Activated CD8-positive, alpha-beta memory T cell treated with anti-CD3 and anti-CD28 coated beads, Interleukin-2, amount 10 ng/mL, durations not matched to agents 7 days and 5 days (primary cell): Measurements from ENCODE around the gene PCYOX1L. TPM values are rescaled to one million over a fixed set of nuclear protein-coding genes. Genes with fewer than 3 reads are reported as not detected.
"Not testable (repeated sequence)": the region's sequence is repeated elsewhere in the genome, so short reads cannot be mapped to it uniquely, and the experiment has no call there.

Experiments
- ATAC-seq: fragments of 150-1000 bp; cut with Tn5 transposase; one replicate; pipeline ENCODE4 v1.10.0; 2021; ENCODE audit warnings: moderate library complexity
- CTCF ChIA-PET: fragments of 350-600 bp; sonication (Branson Sonifier 250); formaldehyde crosslinking; loops from one replicate; lab custom pipeline; 2021; ENCODE audit warnings: antibody characterized with exemption; lab: Charles Lee
- DNase-seq: peaks from one replicate; pipeline ENCODE4 v3.0.0-alpha.2; 2020
- H3K27ac Mint-ChIP-seq: one replicate; pipeline ENCODE4 v1.8.0; 2021; ENCODE audit warnings: mild to moderate bottlenecking, mixed read lengths
- H3K27me3 Mint-ChIP-seq: one replicate; pipeline ENCODE4 v1.8.0; 2021; ENCODE audit warnings: mixed read lengths
- H3K36me3 Mint-ChIP-seq: one replicate; pipeline ENCODE4 v1.8.0; 2021; ENCODE audit warnings: mild to moderate bottlenecking, mixed read lengths
- H3K4me1 Mint-ChIP-seq: one replicate; pipeline ENCODE4 v1.8.0; 2021; ENCODE audit warnings: mixed read lengths
- H3K4me3 Mint-ChIP-seq: one replicate; pipeline ENCODE4 v1.8.0; 2021; ENCODE audit warnings: mild to moderate bottlenecking, moderate library complexity, mixed read lengths
- H3K9me3 Mint-ChIP-seq: one replicate; pipeline ENCODE4 v1.8.0; 2022; ENCODE audit warnings: low read depth, mixed read lengths
- total RNA-seq, 2 experiments: library from RNA; stranded (reverse); gene quantifications; one replicate each; pipeline ENCODE4 v1.2.3, GENCODE V29; 2021

PCYOX1L gene
- total RNA-seq, 2 experiments from 2014 or later = 26.7 to 32.1 TPM

- no peak for DNase-seq
- Mint-ChIP-seq H3K4me1 (no peaks in the 10 kb centered on the region), H3K9me3 (no peaks in the 10 kb centered on the region), H3K4me3 (no peak overlapping the region), H3K36me3 (no peaks in the 10 kb centered on the region), H3K27me3 (peaks cover 12% of the 10 kb centered on the region), H3K27ac (no peak overlapping the region)
- CTCF ChIA-PET = interaction anchor here (0.8 to 3.2 kb wide), 5 partner anchors 15 to 178 kb away, joined by 3 to 14 read pairs (median 7); no protein-coding TSS in a partner anchor
- ATAC-seq = no peak
Measured at GRCh38 chr5:149386166-149386565, 28.3 kb downstream of the PCYOX1L start.

- Mint-ChIP-seq H3K27me3 (peaks cover 12% of the 10 kb centered on the region), H3K27ac (no peak overlapping the region), H3K36me3 (no peaks in the 10 kb centered on the region), H3K9me3 (no peaks in the 10 kb centered on the region), H3K4me3 (no peak overlapping the region), H3K4me1 (no peaks in the 10 kb centered on the region)
- CTCF ChIA-PET = interaction anchor here (0.8 to 3.2 kb wide), 5 partner anchors 16 to 178 kb away, joined by 3 to 14 read pairs (median 7); no protein-coding TSS in a partner anchor
- DNase-seq (no peak), ATAC-seq (no peak)
Measured at GRCh38 chr5:149387081-149387631, 29.3 kb downstream of the PCYOX1L start.

GRCh38 chr5:149387982-149388381, 30.1 kb downstream of the PCYOX1L start:
- Mint-ChIP-seq H3K9me3 (no peaks in the 10 kb centered on the region), H3K4me1 (peaks cover 3% of the 10 kb centered on the region), H3K27ac (no peak overlapping the region), H3K4me3 (no peak overlapping the region), H3K36me3 (no peaks in the 10 kb centered on the region), H3K27me3 (peaks cover 12% of the 10 kb centered on the region)
- no peak for ATAC-seq
- CTCF ChIA-PET = interaction anchor here (1.1 to 2.8 kb wide), 3 partner anchors 17 to 177 kb away, joined by 3 to 14 read pairs (median 7); no protein-coding TSS in a partner anchor
- DNase-seq = no peak

- Mint-ChIP-seq H3K4me3 (no peak overlapping the region), H3K27me3 (peaks cover 12% of the 10 kb centered on the region), H3K36me3 (no peaks in the 10 kb centered on the region), H3K9me3 (no peaks in the 10 kb centered on the region), H3K4me1 (peaks cover 3% of the 10 kb centered on the region), H3K27ac (no peak overlapping the region)
- ATAC-seq (no peak), DNase-seq (no peak)
- CTCF ChIA-PET = interaction anchor here (0.6 to 1.4 kb wide), 2 partner anchors 21 to 952 kb away, joined by 3 to 4 read pairs; no protein-coding TSS in a partner anchor
Measured at GRCh38 chr5:149388498-149389190, 30.8 kb downstream of the PCYOX1L start.

GRCh38 chr5:149389552-149390495, 32.0 kb downstream of the PCYOX1L start:
- Mint-ChIP-seq H3K4me1 (peaks cover 3% of the 10 kb centered on the region), H3K27ac (no peak overlapping the region)
- CTCF ChIA-PET = interaction anchor here (0.6 to 1.4 kb wide), 4 partner anchors 9 to 22 kb away, joined by 3 to 4 read pairs (median 3); no protein-coding TSS in a partner anchor

GRCh38 chr5:149391076-149391475, 33.2 kb downstream of the PCYOX1L start:
- not testable (repeated sequence) for DNase-seq, H3K9me3 Mint-ChIP-seq, H3K4me1 Mint-ChIP-seq, H3K4me3 Mint-ChIP-seq, H3K27ac Mint-ChIP-seq, ATAC-seq, H3K36me3 Mint-ChIP-seq
- peaks cover 15% of the 10 kb centered on the region for H3K27me3 Mint-ChIP-seq
- CTCF ChIA-PET = interaction anchor here (0.7 to 0.8 kb wide), 2 partner anchors 10 to 43 kb away, joined by 3 to 4 read pairs; no protein-coding TSS in a partner anchor

More at GRCh38 chr5:149389552-149390495, 32.0 kb downstream of the PCYOX1L start:
- no peak for ATAC-seq
- H3K9me3 Mint-ChIP-seq = no peaks in the 10 kb centered on the region
- no peak for DNase-seq
- H3K36me3 Mint-ChIP-seq = no peaks in the 10 kb centered on the region
- peaks cover 12% of the 10 kb centered on the region for H3K27me3 Mint-ChIP-seq
- H3K4me3 Mint-ChIP-seq = no peak overlapping the region

GRCh38 chr5:149391524-149391923, 33.7 kb downstream of the PCYOX1L start:
- no peaks in the 10 kb centered on the region for H3K36me3 Mint-ChIP-seq
- CTCF ChIA-PET = interaction anchor here (0.7 kb wide), 1 partner anchor 42 kb away, joined by 3 read pairs; no protein-coding TSS in a partner anchor
- no peak overlapping the region for H3K4me3 Mint-ChIP-seq
- ATAC-seq (no peak), DNase-seq (no peak)
- peaks cover 3% of the 10 kb centered on the region for H3K4me1 Mint-ChIP-seq
- no peak overlapping the region for H3K27ac Mint-ChIP-seq
- H3K27me3 Mint-ChIP-seq = peaks cover 15% of the 10 kb centered on the region
- no peaks in the 10 kb centered on the region for H3K9me3 Mint-ChIP-seq

- DNase-seq = no peak
- no peaks in the 10 kb centered on the region for H3K9me3 Mint-ChIP-seq
- no peak overlapping the region for H3K27ac Mint-ChIP-seq
- no peaks in the 10 kb centered on the region for H3K36me3 Mint-ChIP-seq
- no peak overlapping the region for H3K4me3 Mint-ChIP-seq
- peaks cover 3% of the 10 kb centered on the region for H3K4me1 Mint-ChIP-seq
- CTCF ChIA-PET = no interaction called here
- ATAC-seq = peak; percentile 60
- H3K27me3 Mint-ChIP-seq = peaks cover 15% of the 10 kb centered on the region
Measured at GRCh38 chr5:149392718-149393117, 34.9 kb downstream of the PCYOX1L start.

- CTCF ChIA-PET = interaction anchor here (1.4 kb wide), 1 partner anchor 15 kb away, joined by 3 read pairs; no protein-coding TSS in a partner anchor
- H3K4me3 Mint-ChIP-seq, H3K36me3 Mint-ChIP-seq, H3K27ac Mint-ChIP-seq, H3K4me1 Mint-ChIP-seq, H3K27me3 Mint-ChIP-seq, DNase-seq, ATAC-seq, H3K9me3 Mint-ChIP-seq: not testable (repeated sequence)
Measured at GRCh38 chr5:149394996-149395395, 37.1 kb downstream of the PCYOX1L start.

- no peak for ATAC-seq
- no peaks in the 10 kb centered on the region for H3K9me3 Mint-ChIP-seq
- DNase-seq = no peak
- no peak overlapping the region for H3K4me3 Mint-ChIP-seq
- peaks cover 3% of the 10 kb centered on the region for H3K4me1 Mint-ChIP-seq
- H3K27me3 Mint-ChIP-seq = peaks cover 6% of the 10 kb centered on the region
- no peaks in the 10 kb centered on the region for H3K36me3 Mint-ChIP-seq
- no peak overlapping the region for H3K27ac Mint-ChIP-seq
- CTCF ChIA-PET = no interaction called here
Measured at GRCh38 chr5:149397530-149397929, 39.7 kb downstream of the PCYOX1L start.

- ATAC-seq, H3K4me3 Mint-ChIP-seq, H3K27me3 Mint-ChIP-seq, H3K4me1 Mint-ChIP-seq, DNase-seq, H3K27ac Mint-ChIP-seq, H3K9me3 Mint-ChIP-seq, H3K36me3 Mint-ChIP-seq: not testable (repeated sequence)
- CTCF ChIA-PET = interaction anchor here (1.1 kb wide), 1 partner anchor 31 kb away, joined by 3 read pairs; no protein-coding TSS in a partner anchor
Measured at GRCh38 chr5:149398747-149399266, 41.0 kb downstream of the PCYOX1L start.

GRCh38 chr5:149399775-149400174, 41.9 kb downstream of the PCYOX1L start:
- peaks cover 8% of the 10 kb centered on the region for H3K27me3 Mint-ChIP-seq

More at GRCh38 chr5:149399775-149400174, 41.9 kb downstream of the PCYOX1L start:
- Mint-ChIP-seq H3K27ac (no peak overlapping the region), H3K36me3 (no peaks in the 10 kb centered on the region), H3K4me3 (no peak overlapping the region), H3K9me3 (no peaks in the 10 kb centered on the region), H3K4me1 (no peaks in the 10 kb centered on the region)
- no peak for DNase-seq
- CTCF ChIA-PET = interaction anchor here (1.1 to 1.3 kb wide), 2 partner anchors 32 to 85 kb away, joined by 3 read pairs; no protein-coding TSS in a partner anchor
- no peak for ATAC-seq
